ENCODE results near the gene UPF1. TPM values are rescaled to one million over a fixed set of nuclear protein-coding genes. Genes with fewer than 3 reads are reported as not detected.

The UPF1 gene
- total RNA-seq, 1 donor: 36.6 TPM

GRCh38 chr19:18792661-18793060 is 39.1 kb upstream of the UPF1 start:
- H3K79me2 ChIP-seq (ENCODE audit: insufficient read depth, low read length): no peaks in the 10 kb centered on the region
- no peaks in the 10 kb centered on the region for H3K36me3 ChIP-seq (ENCODE audit: insufficient read depth, low read length)
- peaks cover 49% of the 10 kb centered on the region for H3K27me3 ChIP-seq (ENCODE audit: insufficient read depth, low read length)
- H3K9me3 ChIP-seq (ENCODE audit: low read depth, low read length): no peaks in the 10 kb centered on the region
- no peaks in the 10 kb centered on the region for H4K20me1 ChIP-seq (ENCODE audit: insufficient read depth, low read length)
- H3K4me1 ChIP-seq (ENCODE audit: insufficient read depth, low read length): peaks cover 9% of the 10 kb centered on the region
- no peak overlapping the region for H2AFZ ChIP-seq (ENCODE audit: low read length)
- H3K4me2 ChIP-seq (ENCODE audit: insufficient read depth, low read length): no peak overlapping the region
- DNase-seq (ENCODE audit: insufficient read length, low spot score, missing footprints): peak; percentile 57
- TF ChIP-seq CTCF (IDR thresholded peaks at IDR 0.05; ENCODE audit: extremely low read depth, low read depth, low read length): no peak
- H3K27ac ChIP-seq (ENCODE audit: low read depth, low read length): no peak overlapping the region
- no peak overlapping the region for H3K4me3 ChIP-seq (ENCODE audit: insufficient read depth, low read length)

- peaks cover 49% of the 10 kb centered on the region for H3K27me3 ChIP-seq (ENCODE audit: insufficient read depth, low read length)
Measured at GRCh38 chr19:18793144-18794028, 38.4 kb upstream of the UPF1 start.

GRCh38 chr19:18794029-18794313 is 37.8 kb upstream of the UPF1 start:
- no peak for DNase-seq (ENCODE audit: insufficient read length, low spot score, missing footprints)
- no peak overlapping the region for H2AFZ ChIP-seq (ENCODE audit: low read length)
- TF ChIP-seq CTCF (IDR thresholded peaks at IDR 0.05; ENCODE audit: extremely low read depth, low read depth, low read length): no peak
- no peak overlapping the region for H3K27ac ChIP-seq (ENCODE audit: low read depth, low read length)
- H3K9me3 ChIP-seq (ENCODE audit: low read depth, low read length): no peaks in the 10 kb centered on the region
- H3K4me2 ChIP-seq (ENCODE audit: insufficient read depth, low read length): no peak overlapping the region
- no peaks in the 10 kb centered on the region for H3K36me3 ChIP-seq (ENCODE audit: insufficient read depth, low read length)
- H4K20me1 ChIP-seq (ENCODE audit: insufficient read depth, low read length): no peaks in the 10 kb centered on the region
- peaks cover 9% of the 10 kb centered on the region for H3K4me1 ChIP-seq (ENCODE audit: insufficient read depth, low read length)
- no peaks in the 10 kb centered on the region for H3K79me2 ChIP-seq (ENCODE audit: insufficient read depth, low read length)
- peaks cover 47% of the 10 kb centered on the region for H3K27me3 ChIP-seq (ENCODE audit: insufficient read depth, low read length)
- H3K4me3 ChIP-seq (ENCODE audit: insufficient read depth, low read length): no peak overlapping the region

More at GRCh38 chr19:18793144-18794028, 38.4 kb upstream of the UPF1 start:
- Histone ChIP-seq H3K4me1 (ENCODE audit: insufficient read depth, low read length) (peaks cover 9% of the 10 kb centered on the region), H3K4me3 (ENCODE audit: insufficient read depth, low read length) (no peak overlapping the region), H3K36me3 (ENCODE audit: insufficient read depth, low read length) (no peaks in the 10 kb centered on the region), H4K20me1 (ENCODE audit: insufficient read depth, low read length) (no peaks in the 10 kb centered on the region), H3K9me3 (ENCODE audit: low read depth, low read length) (no peaks in the 10 kb centered on the region), H3K27ac (ENCODE audit: low read depth, low read length) (no peak overlapping the region), H3K79me2 (ENCODE audit: insufficient read depth, low read length) (no peaks in the 10 kb centered on the region), H2AFZ (ENCODE audit: low read length) (no peak overlapping the region), H3K4me2 (ENCODE audit: insufficient read depth, low read length) (no peak overlapping the region)
- no peak for TF ChIP-seq CTCF (IDR thresholded peaks at IDR 0.05; ENCODE audit: extremely low read depth, low read depth, low read length)
- DNase-seq (ENCODE audit: insufficient read length, low spot score, missing footprints): peak; percentile 69

- H3K4me3 ChIP-seq (ENCODE audit: insufficient read depth, low read length): no peak overlapping the region
- no peak overlapping the region for H2AFZ ChIP-seq (ENCODE audit: low read length)
- H3K4me1 ChIP-seq (ENCODE audit: insufficient read depth, low read length): peaks cover 9% of the 10 kb centered on the region
- no peaks in the 10 kb centered on the region for H3K79me2 ChIP-seq (ENCODE audit: insufficient read depth, low read length)
- H3K27ac ChIP-seq (ENCODE audit: low read depth, low read length): no peak overlapping the region
- no peak overlapping the region for H3K4me2 ChIP-seq (ENCODE audit: insufficient read depth, low read length)
- no peaks in the 10 kb centered on the region for H3K36me3 ChIP-seq (ENCODE audit: insufficient read depth, low read length)
- H4K20me1 ChIP-seq (ENCODE audit: insufficient read depth, low read length): no peaks in the 10 kb centered on the region
- peak; percentile 2 for DNase-seq (ENCODE audit: insufficient read length, low spot score, missing footprints)
- TF ChIP-seq CTCF (IDR thresholded peaks at IDR 0.05; ENCODE audit: extremely low read depth, low read depth, low read length): no peak
- H3K9me3 ChIP-seq (ENCODE audit: low read depth, low read length): no peaks in the 10 kb centered on the region
- H3K27me3 ChIP-seq (ENCODE audit: insufficient read depth, low read length): peaks cover 46% of the 10 kb centered on the region
Measured at GRCh38 chr19:18794692-18795091, 37.1 kb upstream of the UPF1 start.

Measured in osteoblast (primary cell).